H1 (cell line): ENCODE measurements around the gene PRR19. TPM values are rescaled to one million over a fixed set of nuclear protein-coding genes. Genes with fewer than 3 reads are reported as not detected.
A peak's percentile ranks its signal among the peaks of the same experiment; 100 is the strongest.

ENCODE experiments used
- CTCF ChIA-PET: fragments of 300-600 bp; sonication (Branson Sonifier 250); formaldehyde crosslinking; loops from one replicate; lab custom pipeline; 2021; ENCODE audit not compliant: partially characterized antibody; lab: Charles Lee
- POLR2A ChIA-PET: fragments of 300-600 bp; sonication (Branson Sonifier 250); formaldehyde crosslinking; loops from one replicate; lab custom pipeline; 2021; ENCODE audit warnings: inconsistent platforms; ENCODE audit not compliant: partially characterized antibody; lab: Charles Lee
- DNase-seq, 2 experiments: peaks; one replicate each; pipeline versions ENCODE4 v3.0.0 to v3.0.0-alpha.2; 2010 to 2022; ENCODE audit warnings: low spot score in 2 of 2, low read depth in 1 of 2, mixed read lengths in 1 of 2
- FAIRE-seq: peaks from 2 replicates; lab custom pipeline; 2011; peaks lifted over from hg19 to GRCh38; lab: Jason Lieb, UNC
- H2AFZ ChIP-seq: 2 replicates; pipeline ENCODE4 v1.8.1; 2012; ENCODE audit warnings: low read length, inconsistent platforms
- H2AK5ac ChIP-seq: 2 replicates; pipeline ENCODE4 v1.6.1; 2013; ENCODE audit warnings: low read depth, low read length
- H2BK120ac ChIP-seq: replicated peaks from 2 replicates; pipeline ENCODE3; 2013; ENCODE audit warnings: low read depth, low read length, inconsistent platforms
- H2BK12ac ChIP-seq: 2 replicates; pipeline ENCODE4 v1.6.1; 2013; ENCODE audit warnings: low read depth, low read length
- H2BK15ac ChIP-seq: 2 replicates; pipeline ENCODE4 v1.6.1; 2013; ENCODE audit warnings: low read length
- H2BK20ac ChIP-seq: 2 replicates; pipeline ENCODE4 v1.6.1; 2013; ENCODE audit warnings: low read length
- H2BK5ac ChIP-seq: 2 replicates; pipeline ENCODE4 v1.6.1; 2013; ENCODE audit warnings: low read depth, low read length
- H3K14ac ChIP-seq: 2 replicates; pipeline ENCODE4 v1.6.1; 2013; ENCODE audit warnings: inconsistent platforms; ENCODE audit not compliant: insufficient read length
- H3K18ac ChIP-seq: 2 replicates; pipeline ENCODE4 v1.6.1; 2013; ENCODE audit warnings: low read length; ENCODE audit errors: extremely low read depth
- H3K23ac ChIP-seq: 2 replicates; pipeline ENCODE4 v1.6.1; 2013; ENCODE audit warnings: inconsistent platforms; ENCODE audit not compliant: insufficient read length
- H3K23me2 ChIP-seq: 2 replicates; pipeline ENCODE4 v1.6.1; 2013; ENCODE audit warnings: low read depth, low read length
- H3K27ac ChIP-seq: 2 replicates; pipeline ENCODE4 v1.6.1; 2011; ENCODE audit warnings: low read depth, low read length, inconsistent platforms
- H3K27me3 ChIP-seq, 4 experiments: replicated peaks in 1 of 4; 1 replicate in 1 of 4; 2 replicates in 3 of 4; pipeline versions ENCODE4 v1.6.1 to v1.8.1; 2011 to 2013; ENCODE audit warnings: low read length in 3 of 4, mild to moderate bottlenecking in 3 of 4, inconsistent platforms in 2 of 4, mixed read lengths in 2 of 4, moderate library complexity in 1 of 4; ENCODE audit not compliant: control insufficient read depth in 3 of 4, insufficient read depth in 3 of 4; ENCODE audit errors: extremely low read depth in 1 of 4
- H3K36me3 ChIP-seq, 4 experiments: 2 replicates each; pipeline versions ENCODE4 v1.6.1 to v1.8.1; 2011 to 2013; ENCODE audit warnings: mild to moderate bottlenecking in 4 of 4, low read length in 3 of 4, moderate library complexity in 2 of 4, control low read depth in 1 of 4, inconsistent platforms in 1 of 4; ENCODE audit not compliant: insufficient read depth in 4 of 4, control insufficient read depth in 2 of 4
- H3K4ac ChIP-seq: replicated peaks from 2 replicates; pipeline ENCODE3; 2013; ENCODE audit warnings: low read length, low read depth, mixed read lengths, inconsistent platforms; ENCODE audit not compliant: insufficient read length
- H3K4me1 ChIP-seq, 4 experiments: replicated peaks in 1 of 4; 1 replicate in 1 of 4; 2 replicates in 3 of 4; pipeline versions ENCODE4 v1.6.1 to v1.8.1; 2011 to 2013; ENCODE audit warnings: low read length in 3 of 4, inconsistent platforms in 2 of 4, mixed read lengths in 1 of 4; ENCODE audit not compliant: insufficient read depth in 4 of 4, control insufficient read depth in 3 of 4
- H3K4me2 ChIP-seq, 2 experiments: 2 replicates each; pipeline versions ENCODE4 v1.6.1 to v1.8.1; 2011 to 2013; ENCODE audit warnings: low read depth in 2 of 2, low read length in 2 of 2, control low read depth in 1 of 2, inconsistent platforms in 1 of 2, mild to moderate bottlenecking in 1 of 2; ENCODE audit not compliant: insufficient read depth in 1 of 2
- H3K4me3 ChIP-seq, 4 experiments: fragments of 200-600, 300-600 bp in 1 of 4; sonication (generic), shearing (Covaris generic), sonication (Bioruptor Twin) in 1 of 4; 2 replicates each; pipeline versions ENCODE4 v1.5.1 to v1.8.1; 2011 to 2016; ENCODE audit warnings: low read length in 4 of 4, low read depth in 3 of 4, control low read depth in 2 of 4, inconsistent platforms in 2 of 4, mild to moderate bottlenecking in 2 of 4, mixed read lengths in 1 of 4, moderate library complexity in 1 of 4; ENCODE audit not compliant: insufficient read depth in 2 of 4; ENCODE audit errors: extremely low read depth in 1 of 4
- H3K56ac ChIP-seq: replicated peaks from 2 replicates; pipeline ENCODE3; 2013; ENCODE audit warnings: low read depth, mild to moderate bottlenecking, mixed read lengths, low read length, inconsistent platforms; ENCODE audit not compliant: insufficient read length
- H3K79me1 ChIP-seq: 2 replicates; pipeline ENCODE4 v1.6.1; 2013; ENCODE audit warnings: low read depth, low read length, control low read depth
- H3K79me2 ChIP-seq, 2 experiments: 2 replicates each; pipeline versions ENCODE4 v1.6.1 to v1.8.1; 2012 to 2013; ENCODE audit warnings: low read length in 2 of 2, mild to moderate bottlenecking in 2 of 2, inconsistent platforms in 1 of 2; ENCODE audit not compliant: insufficient read depth in 2 of 2, control insufficient read depth in 1 of 2
- H3K9ac ChIP-seq, 4 experiments: replicated peaks in 1 of 4; 1 replicate in 1 of 4; 2 replicates in 3 of 4; pipeline versions ENCODE4 v1.6.1 to v1.8.1; 2011 to 2013; ENCODE audit warnings: low read depth in 3 of 4, low read length in 3 of 4, control low read depth in 2 of 4, mild to moderate bottlenecking in 2 of 4, moderate library complexity in 2 of 4, inconsistent platforms in 1 of 4; ENCODE audit errors: extremely low read depth in 1 of 4
- H3K9me3 ChIP-seq, 2 experiments: 2 replicates each; pipeline versions ENCODE4 v1.6.1 to v1.8.1; 2012 to 2013; ENCODE audit warnings: mild to moderate bottlenecking in 2 of 2, moderate library complexity in 2 of 2, control low read depth in 1 of 2, inconsistent platforms in 1 of 2, low read depth in 1 of 2, low read length in 1 of 2, mixed read lengths in 1 of 2; ENCODE audit not compliant: insufficient read depth in 2 of 2
- H4K20me1 ChIP-seq, 2 experiments: replicated peaks in 1 of 2; 2 replicates each; pipeline versions ENCODE3 to v1.8.1; 2011 to 2013; ENCODE audit warnings: inconsistent platforms in 2 of 2, low read length in 2 of 2, mild to moderate bottlenecking in 1 of 2; ENCODE audit not compliant: insufficient read depth in 2 of 2, control insufficient read depth in 1 of 2
- H4K5ac ChIP-seq: 2 replicates; pipeline ENCODE4 v1.6.1; 2013; ENCODE audit warnings: low read length, low read depth, mixed read lengths, inconsistent platforms; ENCODE audit not compliant: insufficient read length
- H4K8ac ChIP-seq: 2 replicates; pipeline ENCODE4 v1.8.0; 2013; ENCODE audit warnings: mild to moderate bottlenecking, moderate library complexity, low read length, inconsistent platforms; ENCODE audit not compliant: insufficient read depth; ENCODE audit errors: extremely low read depth
- H4K91ac ChIP-seq: replicated peaks from 2 replicates; pipeline ENCODE3; 2013; ENCODE audit warnings: low read length, mixed read lengths, inconsistent platforms; ENCODE audit not compliant: insufficient read length
- ASH2L ChIP-seq: fragments of 200-600, 300-600 bp; sonication (generic); IDR thresholded peaks from one replicate; pipeline ENCODE4 v1.7.1; 2017; ENCODE audit warnings: low read length
- FOSL1 ChIP-seq: IDR thresholded peaks from 2 replicates; pipeline ENCODE4 v1.6.1; 2011; ENCODE audit warnings: mild to moderate bottlenecking, low read depth, low read length, moderate library complexity; ENCODE audit not compliant: insufficient read depth
- WGBS, 2 experiments: shearing (Covaris generic) in 1 of 2; methylation state at CpG; one replicate each; pipeline versions ENCODE4 v1.1.6 to v1.1.7; 2013 to 2015; ENCODE audit warnings: low lambda C conversion rate in 2 of 2, mixed read lengths in 2 of 2, inconsistent platforms in 1 of 2, low coverage in 1 of 2, missing lambda C conversion rate in 1 of 2; ENCODE audit not compliant: insufficient replicate concordance in 2 of 2, insufficient coverage in 1 of 2, insufficient read length in 1 of 2; ENCODE audit errors: extremely low coverage in 1 of 2, missing lambda C conversion rate in 1 of 2; 5-methylcytosine and 5-hydroxymethylcytosine counted together
- polyA plus RNA-seq, 7 experiments: library from polyadenylated mRNA; depleted of rRNA in 3 of 7; stranded (reverse) in 5 of 7; unstranded in 2 of 7; fragments of >200 nt in 5 of 7; fragments of 200-250 nt in 2 of 7; gene quantifications; 1 replicate in 5 of 7; 2 replicates in 1 of 7; 4 replicates in 1 of 7; pipeline versions ENCODE4 v1.2.1 to v1.2.3, GENCODE V29; 2011 to 2013; ENCODE audit warnings: missing spikeins in 2 of 7, mixed read lengths in 2 of 7
- total RNA-seq: library from RNA; stranded (reverse); fragmentation: NEBNext Ultra II Directional; extraction: Animal tissue kit (Norgen Biotek cat#: 25700); gene quantifications from 2 replicates; pipeline ENCODE4 v1.2.1, GENCODE V29; 2021

Gene PRR19
- total and polyA plus RNA-seq, 2 of the 8 experiments (the other 6 are each of a cell fraction or from before 2014, with no cell fraction given) = 7.2 to 7.5 TPM

GRCh38 chr19:42291435-42291810, 10.5 kb upstream of the PRR19 start:
- no peak overlapping the region for H3K18ac ChIP-seq
- peaks cover 13 to 66% (median 54%) of the 10 kb centered on the region in 4 experiments; a peak in 7 of 8 replicates for H3K36me3 ChIP-seq
- 86% methylated on average over 9 of the region's 9 CpGs; no CpG with 5 or more reads in 1 of the 2 experiments for WGBS, 2 experiments
- no peak overlapping the region for H2BK5ac ChIP-seq
- TF ChIP-seq ASH2L (no peak), FOSL1 (peak; percentile 48; the same call in 1 of the 2 replicates)
- TF ChIP-seq, all 59 proteins: peak for 1
- H2AFZ ChIP-seq = no peak overlapping the region
- no peak overlapping the region for H2AK5ac ChIP-seq
- H3K79me2 ChIP-seq = no peaks in the 10 kb centered on the region
- H3K27me3 ChIP-seq = no peaks in the 10 kb centered on the region
- no peak overlapping the region for H2BK120ac ChIP-seq
- H4K8ac ChIP-seq = no peak overlapping the region
- 0 out of 2 replicates have a peak overlapping the region, but pooled peaks have one; percentile 5 for H2BK12ac ChIP-seq
- H3K9me3 ChIP-seq = no peaks in the 10 kb centered on the region
- ChIA-PET CTCF (interaction anchor here (1.0 to 10.6 kb wide), 3 partner anchors 12 to 183 kb away, joined by 3 to 155 read pairs (median 12); partner anchors contain the start of gene GSK3A), POLR2A (interaction anchor here (1.0 to 2.9 kb wide), 3 partner anchors 10 to 45 kb away, joined by 3 to 9 read pairs (median 4); no protein-coding TSS in a partner anchor)
- no peak overlapping the region for H2BK15ac ChIP-seq
- H3K14ac ChIP-seq = no peak overlapping the region
- H3K4me2 ChIP-seq = no peak overlapping the region
- H4K91ac ChIP-seq = no peak overlapping the region
- peaks cover 7% of the 10 kb centered on the region for H3K79me1 ChIP-seq
- H4K5ac ChIP-seq = no peak overlapping the region
- no peak overlapping the region for H3K9ac ChIP-seq
- H3K23me2 ChIP-seq = no peaks in the 10 kb centered on the region
- no peak overlapping the region for H2BK20ac ChIP-seq
- H3K56ac ChIP-seq = no peak overlapping the region
- no peak overlapping the region for H3K27ac ChIP-seq
- peaks cover 0 to 14% of the 10 kb centered on the region in 2 experiments for H4K20me1 ChIP-seq
- no peak for DNase-seq
- peaks cover 0 to 2% (median under 1%) of the 10 kb centered on the region in 4 experiments; a peak in 5 of 7 replicates for H3K4me1 ChIP-seq
- H3K4me3 ChIP-seq = no peak overlapping the region
- no peak overlapping the region for H3K23ac ChIP-seq
- FAIRE-seq = no peak
- H3K4ac ChIP-seq = no peak overlapping the region
